ENCODE measurements around the gene DVL1.
"Not testable (repeated sequence)": the region's sequence is repeated elsewhere in the genome, so short reads cannot be mapped to it uniquely, and the experiment has no call there.

DVL1 gene

GRCh38 chr1:1373051-1373814 is 24.0 kb upstream of the DVL1 start:
- FAIRE-seq: no peak

- no peak for FAIRE-seq
These were observed 22.8 kb upstream of the DVL1 start for GRCh38 chr1:1371746-1372711.

- FAIRE-seq: no peak
These were observed 22.1 kb upstream of the DVL1 start for GRCh38 chr1:1371364-1371745.

- FAIRE-seq: no peak
These were observed 21.6 kb upstream of the DVL1 start for GRCh38 chr1:1370771-1371300.

- not testable (repeated sequence) for FAIRE-seq
These were observed 20.9 kb upstream of the DVL1 start for GRCh38 chr1:1370094-1370493.

- no peak for FAIRE-seq
These were observed 18.1 kb upstream of the DVL1 start for GRCh38 chr1:1367315-1367714.

GRCh38 chr1:1366699-1367066 is 17.5 kb upstream of the DVL1 start:
- no peak for FAIRE-seq

GRCh38 chr1:1365875-1366698 is 16.9 kb upstream of the DVL1 start:
- no peak for FAIRE-seq

- no peak for FAIRE-seq
These were observed 15.0 kb upstream of the DVL1 start for GRCh38 chr1:1364266-1364665.

GRCh38 chr1:1361982-1362423 is 12.8 kb upstream of the DVL1 start:
- FAIRE-seq: no peak

GRCh38 chr1:1361233-1361981 is 12.2 kb upstream of the DVL1 start:
- FAIRE-seq: no peak

GRCh38 chr1:1360506-1361169 is 11.4 kb upstream of the DVL1 start:
- no peak for FAIRE-seq

- FAIRE-seq: no peak
These were observed 10.6 kb upstream of the DVL1 start for GRCh38 chr1:1359664-1360468.

- no peak for FAIRE-seq
These were observed 10.1 kb upstream of the DVL1 start for GRCh38 chr1:1359308-1359663.

- FAIRE-seq: no peak
These were observed 9.4 kb upstream of the DVL1 start, which contains the start of gene MXRA8 for GRCh38 chr1:1358433-1359271. MXRA8 (minus strand) TSS chr1:1358555; CDS start chr1:1358504, 51 bp downstream.

- no peak for FAIRE-seq
These were observed 8.7 kb upstream of the DVL1 start for GRCh38 chr1:1357871-1358432.

- no peak for FAIRE-seq
These were observed 7.7 kb upstream of the DVL1 start for GRCh38 chr1:1356796-1357401.

- FAIRE-seq: no peak
These were observed 7.1 kb upstream of the DVL1 start for GRCh38 chr1:1356166-1356795.
